Measurements from ENCODE around the gene GPR63.

GRCh38 chr6:96762599-96762998, 74.7 kb downstream of the GPR63 start:
- no peak for TF ChIP-seq CTCF (IDR thresholded peaks at IDR 0.05)
- no peak for TF ChIP-seq POLR2A (IDR thresholded peaks at IDR 0.05)

Measured in body of pancreas (tissue), 4 donors.